WTC11 (cell line): ENCODE measurements around the gene ABR.

Experiments used
- CTCF ChIP-seq: fragments of 200-600 bp; IDR thresholded peaks from 2 replicates; pipeline ENCODE4 v1.8.0; 2022; ENCODE audit warnings: antibody characterized with exemption
- E2F5 ChIP-seq: sonication (generic); formaldehyde crosslinking; IDR thresholded peaks from 2 replicates; pipeline ENCODE4 v1.8.1; 2022; ENCODE audit warnings: mild to moderate bottlenecking, moderate library complexity, missing genetic modification reagents
- IRF2 ChIP-seq: sonication (generic); formaldehyde crosslinking; IDR thresholded peaks from 2 replicates; pipeline ENCODE4 v1.8.0; 2022; ENCODE audit warnings: low read depth, missing genetic modification reagents, borderline replicate concordance
- MAX ChIP-seq: sonication (generic); formaldehyde crosslinking; IDR thresholded peaks from 2 replicates; pipeline ENCODE4 v1.8.0; 2022; ENCODE audit warnings: mild to moderate bottlenecking, missing genetic modification reagents
- NFE2L1 ChIP-seq: sonication (generic); formaldehyde crosslinking; IDR thresholded peaks from 2 replicates; pipeline ENCODE4 v1.8.1; 2023; ENCODE audit warnings: missing genetic modification reagents
- SP1 ChIP-seq: sonication (generic); formaldehyde crosslinking; conservative IDR thresholded peaks from 2 replicates; pipeline ENCODE4 v1.8.1; 2022; ENCODE audit warnings: missing genetic modification reagents
- TEAD1 ChIP-seq: sonication (generic); formaldehyde crosslinking; IDR thresholded peaks from 2 replicates; pipeline ENCODE4 v1.8.0; 2022; ENCODE audit warnings: mild to moderate bottlenecking, missing genetic modification reagents
- USF2 ChIP-seq: sonication (generic); formaldehyde crosslinking; IDR thresholded peaks from 2 replicates; pipeline ENCODE4 v1.8.1; 2023; ENCODE audit warnings: mild to moderate bottlenecking, missing genetic modification reagents, moderate library complexity
- ZMAT4 ChIP-seq: fragments of 250-450 bp; sonication (Bioruptor Pico); IDR thresholded peaks from 2 replicates; pipeline ENCODE4 v1.9.0; 2021; ENCODE audit warnings: mild to moderate bottlenecking
- ZNF232 ChIP-seq: sonication (generic); formaldehyde crosslinking; IDR thresholded peaks from 2 replicates; pipeline ENCODE4 v1.8.0; 2022; ENCODE audit warnings: mild to moderate bottlenecking, missing genetic modification reagents
- TF ChIP-seq, protein P1 (sequence below): sonication (generic); formaldehyde crosslinking; IDR thresholded peaks from 2 replicates; pipeline ENCODE4 v1.8.1; 2022; ENCODE audit warnings: low read depth, missing genetic modification reagents, borderline replicate concordance
- TF ChIP-seq, protein P2 (sequence below): sonication (generic); formaldehyde crosslinking; IDR thresholded peaks from 2 replicates; pipeline ENCODE4 v1.8.1; 2023; ENCODE audit warnings: mild to moderate bottlenecking, missing genetic modification reagents, borderline replicate concordance
- TF ChIP-seq, protein P3 (sequence below): sonication (generic); formaldehyde crosslinking; IDR thresholded peaks from 2 replicates; pipeline ENCODE4 v1.8.0; 2023; ENCODE audit warnings: mild to moderate bottlenecking, missing genetic modification reagents
- TF ChIP-seq, protein P4 (sequence below): sonication (generic); formaldehyde crosslinking; IDR thresholded peaks from 2 replicates; pipeline ENCODE4 v1.8.1; 2023; ENCODE audit warnings: mild to moderate bottlenecking, missing genetic modification reagents

DNA sequence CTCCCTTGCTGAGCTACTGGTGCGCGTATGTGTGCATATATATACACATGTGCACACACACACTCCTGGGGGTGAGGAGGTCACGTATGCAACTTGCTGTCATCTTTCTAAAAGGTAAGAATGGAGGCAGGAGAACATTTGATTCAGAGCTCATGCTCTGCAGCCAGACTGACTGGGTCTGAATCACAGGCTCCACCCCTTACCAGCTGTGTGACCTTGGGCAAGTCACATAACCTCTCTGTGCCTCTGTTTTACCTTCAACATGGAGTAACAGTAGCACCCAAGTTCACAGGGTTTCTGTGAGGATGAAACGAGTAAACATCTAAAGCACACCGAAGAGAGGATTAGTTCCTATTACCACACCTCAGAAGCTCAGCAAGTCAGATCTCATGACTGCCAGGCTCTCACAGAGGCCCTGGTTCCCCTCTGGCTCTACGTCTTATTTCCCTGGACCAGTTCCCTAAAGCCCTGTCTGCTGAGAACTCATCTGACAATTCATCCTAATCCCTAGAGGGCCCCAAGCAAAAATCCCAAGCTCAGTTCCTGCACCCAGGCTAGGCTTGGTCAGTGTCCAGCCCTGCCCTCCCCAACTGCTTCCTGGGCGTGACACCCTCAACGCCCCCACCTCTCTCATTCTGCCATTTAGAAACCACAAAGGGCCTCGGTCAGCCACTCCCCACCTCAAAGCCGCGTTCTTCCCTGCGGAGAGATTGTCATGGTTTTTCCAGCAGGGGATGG lies 28.7 kb downstream of the ABR start:
- TF ChIP-seq, protein P1, sequence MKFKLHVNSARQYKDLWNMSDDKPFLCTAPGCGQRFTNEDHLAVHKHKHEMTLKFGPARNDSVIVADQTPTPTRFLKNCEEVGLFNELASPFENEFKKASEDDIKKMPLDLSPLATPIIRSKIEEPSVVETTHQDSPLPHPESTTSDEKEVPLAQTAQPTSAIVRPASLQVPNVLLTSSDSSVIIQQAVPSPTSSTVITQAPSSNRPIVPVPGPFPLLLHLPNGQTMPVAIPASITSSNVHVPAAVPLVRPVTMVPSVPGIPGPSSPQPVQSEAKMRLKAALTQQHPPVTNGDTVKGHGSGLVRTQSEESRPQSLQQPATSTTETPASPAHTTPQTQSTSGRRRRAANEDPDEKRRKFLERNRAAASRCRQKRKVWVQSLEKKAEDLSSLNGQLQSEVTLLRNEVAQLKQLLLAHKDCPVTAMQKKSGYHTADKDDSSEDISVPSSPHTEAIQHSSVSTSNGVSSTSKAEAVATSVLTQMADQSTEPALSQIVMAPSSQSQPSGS, result no peak
- no peak for TF ChIP-seq CTCF
- no peak for TF ChIP-seq IRF2 (CRISPR knock-in tag)
- no peak for TF ChIP-seq SP1 (CRISPR knock-in tag)
- TF ChIP-seq ZMAT4 (CRISPR knock-in tag), result no peak
- no peak for TF ChIP-seq USF2 (CRISPR knock-in tag)
- TF ChIP-seq TEAD1 (CRISPR knock-in tag), result no peak
- no peak for TF ChIP-seq ZNF232 (CRISPR knock-in tag)
- TF ChIP-seq, protein P2, sequence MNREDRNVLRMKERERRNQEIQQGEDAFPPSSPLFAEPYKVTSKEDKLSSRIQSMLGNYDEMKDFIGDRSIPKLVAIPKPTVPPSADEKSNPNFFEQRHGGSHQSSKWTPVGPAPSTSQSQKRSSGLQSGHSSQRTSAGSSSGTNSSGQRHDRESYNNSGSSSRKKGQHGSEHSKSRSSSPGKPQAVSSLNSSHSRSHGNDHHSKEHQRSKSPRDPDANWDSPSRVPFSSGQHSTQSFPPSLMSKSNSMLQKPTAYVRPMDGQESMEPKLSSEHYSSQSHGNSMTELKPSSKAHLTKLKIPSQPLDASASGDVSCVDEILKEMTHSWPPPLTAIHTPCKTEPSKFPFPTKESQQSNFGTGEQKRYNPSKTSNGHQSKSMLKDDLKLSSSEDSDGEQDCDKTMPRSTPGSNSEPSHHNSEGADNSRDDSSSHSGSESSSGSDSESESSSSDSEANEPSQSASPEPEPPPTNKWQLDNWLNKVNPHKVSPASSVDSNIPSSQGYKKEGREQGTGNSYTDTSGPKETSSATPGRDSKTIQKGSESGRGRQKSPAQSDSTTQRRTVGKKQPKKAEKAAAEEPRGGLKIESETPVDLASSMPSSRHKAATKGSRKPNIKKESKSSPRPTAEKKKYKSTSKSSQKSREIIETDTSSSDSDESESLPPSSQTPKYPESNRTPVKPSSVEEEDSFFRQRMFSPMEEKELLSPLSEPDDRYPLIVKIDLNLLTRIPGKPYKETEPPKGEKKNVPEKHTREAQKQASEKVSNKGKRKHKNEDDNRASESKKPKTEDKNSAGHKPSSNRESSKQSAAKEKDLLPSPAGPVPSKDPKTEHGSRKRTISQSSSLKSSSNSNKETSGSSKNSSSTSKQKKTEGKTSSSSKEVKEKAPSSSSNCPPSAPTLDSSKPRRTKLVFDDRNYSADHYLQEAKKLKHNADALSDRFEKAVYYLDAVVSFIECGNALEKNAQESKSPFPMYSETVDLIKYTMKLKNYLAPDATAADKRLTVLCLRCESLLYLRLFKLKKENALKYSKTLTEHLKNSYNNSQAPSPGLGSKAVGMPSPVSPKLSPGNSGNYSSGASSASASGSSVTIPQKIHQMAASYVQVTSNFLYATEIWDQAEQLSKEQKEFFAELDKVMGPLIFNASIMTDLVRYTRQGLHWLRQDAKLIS (CRISPR knock-in tag), result no peak
- no peak for TF ChIP-seq E2F5
- no peak for TF ChIP-seq NFE2L1 (CRISPR knock-in tag)
- TF ChIP-seq MAX (CRISPR knock-in tag), result no peak
- TF ChIP-seq, protein P3, sequence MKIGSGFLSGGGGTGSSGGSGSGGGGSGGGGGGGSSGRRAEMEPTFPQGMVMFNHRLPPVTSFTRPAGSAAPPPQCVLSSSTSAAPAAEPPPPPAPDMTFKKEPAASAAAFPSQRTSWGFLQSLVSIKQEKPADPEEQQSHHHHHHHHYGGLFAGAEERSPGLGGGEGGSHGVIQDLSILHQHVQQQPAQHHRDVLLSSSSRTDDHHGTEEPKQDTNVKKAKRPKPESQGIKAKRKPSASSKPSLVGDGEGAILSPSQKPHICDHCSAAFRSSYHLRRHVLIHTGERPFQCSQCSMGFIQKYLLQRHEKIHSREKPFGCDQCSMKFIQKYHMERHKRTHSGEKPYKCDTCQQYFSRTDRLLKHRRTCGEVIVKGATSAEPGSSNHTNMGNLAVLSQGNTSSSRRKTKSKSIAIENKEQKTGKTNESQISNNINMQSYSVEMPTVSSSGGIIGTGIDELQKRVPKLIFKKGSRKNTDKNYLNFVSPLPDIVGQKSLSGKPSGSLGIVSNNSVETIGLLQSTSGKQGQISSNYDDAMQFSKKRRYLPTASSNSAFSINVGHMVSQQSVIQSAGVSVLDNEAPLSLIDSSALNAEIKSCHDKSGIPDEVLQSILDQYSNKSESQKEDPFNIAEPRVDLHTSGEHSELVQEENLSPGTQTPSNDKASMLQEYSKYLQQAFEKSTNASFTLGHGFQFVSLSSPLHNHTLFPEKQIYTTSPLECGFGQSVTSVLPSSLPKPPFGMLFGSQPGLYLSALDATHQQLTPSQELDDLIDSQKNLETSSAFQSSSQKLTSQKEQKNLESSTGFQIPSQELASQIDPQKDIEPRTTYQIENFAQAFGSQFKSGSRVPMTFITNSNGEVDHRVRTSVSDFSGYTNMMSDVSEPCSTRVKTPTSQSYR (CRISPR knock-in tag), result no peak
- TF ChIP-seq, protein P4, sequence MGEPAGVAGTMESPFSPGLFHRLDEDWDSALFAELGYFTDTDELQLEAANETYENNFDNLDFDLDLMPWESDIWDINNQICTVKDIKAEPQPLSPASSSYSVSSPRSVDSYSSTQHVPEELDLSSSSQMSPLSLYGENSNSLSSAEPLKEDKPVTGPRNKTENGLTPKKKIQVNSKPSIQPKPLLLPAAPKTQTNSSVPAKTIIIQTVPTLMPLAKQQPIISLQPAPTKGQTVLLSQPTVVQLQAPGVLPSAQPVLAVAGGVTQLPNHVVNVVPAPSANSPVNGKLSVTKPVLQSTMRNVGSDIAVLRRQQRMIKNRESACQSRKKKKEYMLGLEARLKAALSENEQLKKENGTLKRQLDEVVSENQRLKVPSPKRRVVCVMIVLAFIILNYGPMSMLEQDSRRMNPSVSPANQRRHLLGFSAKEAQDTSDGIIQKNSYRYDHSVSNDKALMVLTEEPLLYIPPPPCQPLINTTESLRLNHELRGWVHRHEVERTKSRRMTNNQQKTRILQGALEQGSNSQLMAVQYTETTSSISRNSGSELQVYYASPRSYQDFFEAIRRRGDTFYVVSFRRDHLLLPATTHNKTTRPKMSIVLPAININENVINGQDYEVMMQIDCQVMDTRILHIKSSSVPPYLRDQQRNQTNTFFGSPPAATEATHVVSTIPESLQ, result no peak
